GM12878 (cell line): ENCODE results near the gene METTL8. TPM values are rescaled to one million over a fixed set of nuclear protein-coding genes. Genes with fewer than 3 reads are reported as not detected.

ENCODE experiments used
- BCL11A ChIP-seq: IDR thresholded peaks from 2 replicates; pipeline ENCODE4 v1.6.1; 2011; ENCODE audit warnings: low read depth, low read length
- DPF2 ChIP-seq: fragments of 450-650 bp; IDR thresholded peaks from 2 replicates; pipeline ENCODE4 v1.6.1; 2017; ENCODE audit warnings: mild to moderate bottlenecking
- EED ChIP-seq: sonication (generic); IDR thresholded peaks from 2 replicates; pipeline ENCODE4 v1.6.1; 2016; ENCODE audit warnings: antibody characterized with exemption, low read depth
- EP300 ChIP-seq, 2 experiments: fragments of 150-350 bp in 1 of 2; IDR thresholded peaks; 2 replicates each; pipeline ENCODE4 v1.6.1; 2011 to 2012; ENCODE audit warnings: low read depth in 2 of 2, low read length in 2 of 2, borderline replicate concordance in 1 of 2, improper control_type of control experiment in 1 of 2, inconsistent platforms in 1 of 2; ENCODE audit not compliant: control insufficient read depth in 1 of 2
- RAD21 ChIP-seq: IDR thresholded peaks from 2 replicates; pipeline ENCODE4 v1.6.1; 2011; ENCODE audit warnings: mild to moderate bottlenecking, low read depth, low read length, moderate library complexity; ENCODE audit not compliant: insufficient read depth
- TARDBP ChIP-seq: IDR thresholded peaks from 2 replicates; pipeline ENCODE4 v1.6.1; 2016; ENCODE audit warnings: borderline replicate concordance
- polyA plus RNA-seq, 11 experiments: library from polyadenylated mRNA; depleted of rRNA in 4 of 11; unstranded in 6 of 11; stranded (reverse) in 5 of 11; fragments of >200 nt; fragmentation: Nextera tagmentation in 4 of 11; fragmentation: Illumina TruSeq in 1 of 11; extraction: Ambion mirVana in 4 of 11; extraction: Trizol in 1 of 11; gene quantifications; 1 replicate in 1 of 11; 2 replicates in 10 of 11; pipeline versions ENCODE4 v1.2.1 to v1.2.3, GENCODE V29; 2011 to 2016; ENCODE audit warnings: inconsistent platforms in 2 of 11, missing spikeins in 2 of 11, low read depth in 1 of 11
- total RNA-seq, 4 experiments: library from RNA; depleted of rRNA in 3 of 4; stranded (reverse); fragments of >200 nt in 3 of 4; fragmentation: Illumina TruSeq in 1 of 4; extraction: Trizol in 1 of 4; gene quantifications; 2 replicates each; pipeline versions ENCODE4 v1.2.1 to v1.2.3, GENCODE V29; 2013 to 2021
- TF ChIP-seq, protein P1 (sequence below): fragments of 450-650 bp; formaldehyde crosslinking; IDR thresholded peaks from 2 replicates; pipeline ENCODE4 v1.4.0; 2020; ENCODE audit warnings: mild to moderate bottlenecking, moderate library complexity
- TF ChIP-seq, protein P2 (sequence below): fragments of 450-650 bp; IDR thresholded peaks from 2 replicates; pipeline ENCODE4 v1.6.1; 2017; ENCODE audit warnings: mild to moderate bottlenecking, moderate library complexity
- TF ChIP-seq, protein P3 (sequence below): fragments of 450-650 bp; IDR thresholded peaks from 2 replicates; pipeline ENCODE4 v1.6.1; 2017; ENCODE audit warnings: mild to moderate bottlenecking, low read depth, inconsistent platforms; ENCODE audit not compliant: poor library complexity, severe bottlenecking
- TF ChIP-seq, protein P4 (sequence below): fragments of 450-650 bp; IDR thresholded peaks from 2 replicates; pipeline ENCODE4 v1.6.1; 2017; ENCODE audit warnings: mild to moderate bottlenecking, moderate library complexity
- TF ChIP-seq, protein P5 (sequence below): fragments of 450-650 bp; IDR thresholded peaks from 2 replicates; pipeline ENCODE4 v1.6.1; 2016; ENCODE audit warnings: mild to moderate bottlenecking

The METTL8 gene
- total and polyA plus RNA-seq, 10 of the 15 experiments (the other 5 are each of a cell fraction or from before 2014, with no cell fraction given), result 30.8 to 96.3 (median 51.5) TPM

DNA sequence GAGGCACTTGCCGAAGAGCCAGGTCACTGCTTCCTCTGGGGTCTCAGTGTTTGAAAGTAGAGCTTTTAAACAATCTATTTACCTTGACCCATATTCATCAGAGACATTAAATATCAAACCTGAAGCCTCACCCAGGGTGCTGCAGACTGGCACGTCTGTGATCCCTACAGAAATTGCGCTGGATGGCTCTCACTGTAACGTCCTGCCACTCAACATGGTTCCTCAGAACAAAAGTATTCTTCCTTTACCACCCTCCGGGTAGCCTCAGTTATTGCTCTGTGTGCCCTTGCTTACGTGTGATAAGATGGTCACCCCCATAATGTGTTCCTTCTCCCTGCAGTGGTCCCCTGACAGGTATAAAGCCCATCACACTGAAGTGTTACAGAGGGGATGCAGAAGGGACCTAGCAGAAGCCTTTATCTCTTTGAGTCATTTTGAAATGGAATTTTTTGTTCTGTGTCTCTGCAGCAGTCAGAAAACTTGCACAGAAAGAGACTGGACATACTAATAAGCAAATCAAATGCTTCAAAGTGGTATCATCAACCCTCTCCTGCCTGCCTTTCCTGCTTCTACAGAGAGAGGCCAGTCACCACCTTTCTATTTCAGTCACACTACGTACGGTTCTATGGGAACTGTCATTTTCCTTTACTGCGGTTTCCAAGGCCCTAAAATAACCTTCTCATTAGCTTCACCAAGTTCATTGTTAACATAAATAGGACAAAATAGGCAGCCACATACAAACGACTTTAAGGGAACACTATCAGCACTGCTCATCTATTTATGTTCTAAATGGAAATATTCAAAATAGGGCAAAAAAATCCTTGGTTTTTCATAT is 86.8 kb downstream of the METTL8 start (continued):
- TF ChIP-seq, protein P1, sequence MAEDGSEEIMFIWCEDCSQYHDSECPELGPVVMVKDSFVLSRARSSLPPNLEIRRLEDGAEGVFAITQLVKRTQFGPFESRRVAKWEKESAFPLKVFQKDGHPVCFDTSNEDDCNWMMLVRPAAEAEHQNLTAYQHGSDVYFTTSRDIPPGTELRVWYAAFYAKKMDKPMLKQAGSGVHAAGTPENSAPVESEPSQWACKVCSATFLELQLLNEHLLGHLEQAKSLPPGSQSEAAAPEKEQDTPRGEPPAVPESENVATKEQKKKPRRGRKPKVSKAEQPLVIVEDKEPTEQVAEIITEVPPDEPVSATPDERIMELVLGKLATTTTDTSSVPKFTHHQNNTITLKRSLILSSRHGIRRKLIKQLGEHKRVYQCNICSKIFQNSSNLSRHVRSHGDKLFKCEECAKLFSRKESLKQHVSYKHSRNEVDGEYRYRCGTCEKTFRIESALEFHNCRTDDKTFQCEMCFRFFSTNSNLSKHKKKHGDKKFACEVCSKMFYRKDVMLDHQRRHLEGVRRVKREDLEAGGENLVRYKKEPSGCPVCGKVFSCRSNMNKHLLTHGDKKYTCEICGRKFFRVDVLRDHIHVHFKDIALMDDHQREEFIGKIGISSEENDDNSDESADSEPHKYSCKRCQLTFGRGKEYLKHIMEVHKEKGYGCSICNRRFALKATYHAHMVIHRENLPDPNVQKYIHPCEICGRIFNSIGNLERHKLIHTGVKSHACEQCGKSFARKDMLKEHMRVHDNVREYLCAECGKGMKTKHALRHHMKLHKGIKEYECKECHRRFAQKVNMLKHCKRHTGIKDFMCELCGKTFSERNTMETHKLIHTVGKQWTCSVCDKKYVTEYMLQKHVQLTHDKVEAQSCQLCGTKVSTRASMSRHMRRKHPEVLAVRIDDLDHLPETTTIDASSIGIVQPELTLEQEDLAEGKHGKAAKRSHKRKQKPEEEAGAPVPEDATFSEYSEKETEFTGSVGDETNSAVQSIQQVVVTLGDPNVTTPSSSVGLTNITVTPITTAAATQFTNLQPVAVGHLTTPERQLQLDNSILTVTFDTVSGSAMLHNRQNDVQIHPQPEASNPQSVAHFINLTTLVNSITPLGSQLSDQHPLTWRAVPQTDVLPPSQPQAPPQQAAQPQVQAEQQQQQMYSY, result no peak
- TF ChIP-seq EED (peak; percentile 81), BCL11A (peak; percentile 60; the same call in 1 of the 2 replicates), EP300 (IDR thresholded peaks at IDR 0.05; ENCODE audit: borderline replicate concordance in 1 of 2, control insufficient read depth in 1 of 2, low read depth in 2 of 2, low read length in 2 of 2) (peak; percentile 53 to 71; a peak in 3 of 4 replicates), TARDBP (no peak), DPF2 (peak; percentile 41; the same call in 1 of the 2 replicates), RAD21 (peak; percentile 61)
- TF ChIP-seq, protein P2, sequence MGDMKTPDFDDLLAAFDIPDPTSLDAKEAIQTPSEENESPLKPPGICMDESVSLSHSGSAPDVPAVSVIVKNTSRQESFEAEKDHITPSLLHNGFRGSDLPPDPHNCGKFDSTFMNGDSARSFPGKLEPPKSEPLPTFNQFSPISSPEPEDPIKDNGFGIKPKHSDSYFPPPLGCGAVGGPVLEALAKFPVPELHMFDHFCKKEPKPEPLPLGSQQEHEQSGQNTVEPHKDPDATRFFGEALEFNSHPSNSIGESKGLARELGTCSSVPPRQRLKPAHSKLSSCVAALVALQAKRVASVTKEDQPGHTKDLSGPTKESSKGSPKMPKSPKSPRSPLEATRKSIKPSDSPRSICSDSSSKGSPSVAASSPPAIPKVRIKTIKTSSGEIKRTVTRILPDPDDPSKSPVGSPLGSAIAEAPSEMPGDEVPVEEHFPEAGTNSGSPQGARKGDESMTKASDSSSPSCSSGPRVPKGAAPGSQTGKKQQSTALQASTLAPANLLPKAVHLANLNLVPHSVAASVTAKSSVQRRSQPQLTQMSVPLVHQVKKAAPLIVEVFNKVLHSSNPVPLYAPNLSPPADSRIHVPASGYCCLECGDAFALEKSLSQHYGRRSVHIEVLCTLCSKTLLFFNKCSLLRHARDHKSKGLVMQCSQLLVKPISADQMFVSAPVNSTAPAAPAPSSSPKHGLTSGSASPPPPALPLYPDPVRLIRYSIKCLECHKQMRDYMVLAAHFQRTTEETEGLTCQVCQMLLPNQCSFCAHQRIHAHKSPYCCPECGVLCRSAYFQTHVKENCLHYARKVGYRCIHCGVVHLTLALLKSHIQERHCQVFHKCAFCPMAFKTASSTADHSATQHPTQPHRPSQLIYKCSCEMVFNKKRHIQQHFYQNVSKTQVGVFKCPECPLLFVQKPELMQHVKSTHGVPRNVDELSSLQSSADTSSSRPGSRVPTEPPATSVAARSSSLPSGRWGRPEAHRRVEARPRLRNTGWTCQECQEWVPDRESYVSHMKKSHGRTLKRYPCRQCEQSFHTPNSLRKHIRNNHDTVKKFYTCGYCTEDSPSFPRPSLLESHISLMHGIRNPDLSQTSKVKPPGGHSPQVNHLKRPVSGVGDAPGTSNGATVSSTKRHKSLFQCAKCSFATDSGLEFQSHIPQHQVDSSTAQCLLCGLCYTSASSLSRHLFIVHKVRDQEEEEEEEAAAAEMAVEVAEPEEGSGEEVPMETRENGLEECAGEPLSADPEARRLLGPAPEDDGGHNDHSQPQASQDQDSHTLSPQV, result 0 out of 2 replicates have a peak, but pooled peaks have one; percentile 65
- TF ChIP-seq, protein P3, sequence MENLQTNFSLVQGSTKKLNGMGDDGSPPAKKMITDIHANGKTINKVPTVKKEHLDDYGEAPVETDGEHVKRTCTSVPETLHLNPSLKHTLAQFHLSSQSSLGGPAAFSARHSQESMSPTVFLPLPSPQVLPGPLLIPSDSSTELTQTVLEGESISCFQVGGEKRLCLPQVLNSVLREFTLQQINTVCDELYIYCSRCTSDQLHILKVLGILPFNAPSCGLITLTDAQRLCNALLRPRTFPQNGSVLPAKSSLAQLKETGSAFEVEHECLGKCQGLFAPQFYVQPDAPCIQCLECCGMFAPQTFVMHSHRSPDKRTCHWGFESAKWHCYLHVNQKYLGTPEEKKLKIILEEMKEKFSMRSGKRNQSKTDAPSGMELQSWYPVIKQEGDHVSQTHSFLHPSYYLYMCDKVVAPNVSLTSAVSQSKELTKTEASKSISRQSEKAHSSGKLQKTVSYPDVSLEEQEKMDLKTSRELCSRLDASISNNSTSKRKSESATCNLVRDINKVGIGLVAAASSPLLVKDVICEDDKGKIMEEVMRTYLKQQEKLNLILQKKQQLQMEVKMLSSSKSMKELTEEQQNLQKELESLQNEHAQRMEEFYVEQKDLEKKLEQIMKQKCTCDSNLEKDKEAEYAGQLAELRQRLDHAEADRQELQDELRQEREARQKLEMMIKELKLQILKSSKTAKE, result peak; percentile 82
- TF ChIP-seq, protein P4, sequence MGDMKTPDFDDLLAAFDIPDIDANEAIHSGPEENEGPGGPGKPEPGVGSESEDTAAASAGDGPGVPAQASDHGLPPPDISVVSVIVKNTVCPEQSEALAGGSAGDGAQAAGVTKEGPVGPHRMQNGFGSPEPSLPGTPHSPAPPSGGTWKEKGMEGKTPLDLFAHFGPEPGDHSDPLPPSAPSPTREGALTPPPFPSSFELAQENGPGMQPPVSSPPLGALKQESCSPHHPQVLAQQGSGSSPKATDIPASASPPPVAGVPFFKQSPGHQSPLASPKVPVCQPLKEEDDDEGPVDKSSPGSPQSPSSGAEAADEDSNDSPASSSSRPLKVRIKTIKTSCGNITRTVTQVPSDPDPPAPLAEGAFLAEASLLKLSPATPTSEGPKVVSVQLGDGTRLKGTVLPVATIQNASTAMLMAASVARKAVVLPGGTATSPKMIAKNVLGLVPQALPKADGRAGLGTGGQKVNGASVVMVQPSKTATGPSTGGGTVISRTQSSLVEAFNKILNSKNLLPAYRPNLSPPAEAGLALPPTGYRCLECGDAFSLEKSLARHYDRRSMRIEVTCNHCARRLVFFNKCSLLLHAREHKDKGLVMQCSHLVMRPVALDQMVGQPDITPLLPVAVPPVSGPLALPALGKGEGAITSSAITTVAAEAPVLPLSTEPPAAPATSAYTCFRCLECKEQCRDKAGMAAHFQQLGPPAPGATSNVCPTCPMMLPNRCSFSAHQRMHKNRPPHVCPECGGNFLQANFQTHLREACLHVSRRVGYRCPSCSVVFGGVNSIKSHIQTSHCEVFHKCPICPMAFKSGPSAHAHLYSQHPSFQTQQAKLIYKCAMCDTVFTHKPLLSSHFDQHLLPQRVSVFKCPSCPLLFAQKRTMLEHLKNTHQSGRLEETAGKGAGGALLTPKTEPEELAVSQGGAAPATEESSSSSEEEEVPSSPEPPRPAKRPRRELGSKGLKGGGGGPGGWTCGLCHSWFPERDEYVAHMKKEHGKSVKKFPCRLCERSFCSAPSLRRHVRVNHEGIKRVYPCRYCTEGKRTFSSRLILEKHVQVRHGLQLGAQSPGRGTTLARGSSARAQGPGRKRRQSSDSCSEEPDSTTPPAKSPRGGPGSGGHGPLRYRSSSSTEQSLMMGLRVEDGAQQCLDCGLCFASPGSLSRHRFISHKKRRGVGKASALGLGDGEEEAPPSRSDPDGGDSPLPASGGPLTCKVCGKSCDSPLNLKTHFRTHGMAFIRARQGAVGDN, result peak; percentile 69; the same call in 1 of the 2 replicates
- TF ChIP-seq, protein P5, sequence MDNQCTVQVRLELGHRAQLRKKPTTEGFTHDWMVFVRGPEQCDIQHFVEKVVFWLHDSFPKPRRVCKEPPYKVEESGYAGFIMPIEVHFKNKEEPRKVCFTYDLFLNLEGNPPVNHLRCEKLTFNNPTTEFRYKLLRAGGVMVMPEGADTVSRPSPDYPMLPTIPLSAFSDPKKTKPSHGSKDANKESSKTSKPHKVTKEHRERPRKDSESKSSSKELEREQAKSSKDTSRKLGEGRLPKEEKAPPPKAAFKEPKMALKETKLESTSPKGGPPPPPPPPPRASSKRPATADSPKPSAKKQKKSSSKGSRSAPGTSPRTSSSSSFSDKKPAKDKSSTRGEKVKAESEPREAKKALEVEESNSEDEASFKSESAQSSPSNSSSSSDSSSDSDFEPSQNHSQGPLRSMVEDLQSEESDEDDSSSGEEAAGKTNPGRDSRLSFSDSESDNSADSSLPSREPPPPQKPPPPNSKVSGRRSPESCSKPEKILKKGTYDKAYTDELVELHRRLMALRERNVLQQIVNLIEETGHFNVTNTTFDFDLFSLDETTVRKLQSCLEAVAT, result peak; percentile 21; the same call in 1 of the 2 replicates
